IMR-90 (cell line): ENCODE results near the gene DYRK3. TPM values are rescaled to one million over a fixed set of nuclear protein-coding genes. Genes with fewer than 3 reads are reported as not detected.

Experiments
- ATAC-seq: fragments of 200-7000 bp; cut with Tn5 transposase; 2 replicates; pipeline ENCODE4 v1.9.1; 2020; ENCODE audit warnings: low read depth, mild to moderate bottlenecking, moderate library complexity
- BruUV-seq: library from RNA; stranded (reverse); fragments of 400-500 nt; replicated peaks from 2 replicates; lab custom pipeline; 2021; lab: Mats Ljungman, UMichigan
- CTCF ChIA-PET: fragments of 300-600 bp; formaldehyde crosslinking; extraction: SDS; loops from one replicate; lab custom pipeline; 2021; ENCODE audit warnings: antibody characterized with exemption; lab: Yijun Ruan, JAX
- POLR2A ChIA-PET: fragments of 300-600 bp; sonication (Branson Sonifier 250); formaldehyde crosslinking; loops from one replicate; lab custom pipeline; 2022; ENCODE audit warnings: antibody characterized with exemption; ENCODE audit not compliant: unreplicated experiment; lab: Charles Lee
- DNase-seq: peaks from one replicate; pipeline ENCODE4 v3.0.0; 2013
- H2AFZ ChIP-seq: replicated peaks from 2 replicates; pipeline ENCODE3; 2013; ENCODE audit warnings: low read length, mild to moderate bottlenecking; ENCODE audit not compliant: poor library complexity
- H2AK5ac ChIP-seq: 2 replicates; pipeline ENCODE4 v1.6.1; 2013; ENCODE audit warnings: low read depth, low read length, inconsistent platforms
- H2AK9ac ChIP-seq: replicated peaks from 2 replicates; pipeline ENCODE3; 2013; ENCODE audit warnings: mild to moderate bottlenecking, low read depth, low read length, moderate library complexity; ENCODE audit not compliant: poor library complexity
- H2BK120ac ChIP-seq: 2 replicates; pipeline ENCODE4 v1.6.1; 2013; ENCODE audit warnings: low read depth, low read length, inconsistent platforms
- H2BK15ac ChIP-seq: 3 replicates; pipeline ENCODE4 v1.6.1; 2013; ENCODE audit warnings: low read depth, low read length, inconsistent platforms
- H2BK20ac ChIP-seq: 2 replicates; pipeline ENCODE4 v1.6.1; 2013; ENCODE audit warnings: low read depth, mild to moderate bottlenecking, inconsistent platforms, low read length, moderate library complexity
- H2BK5ac ChIP-seq: 2 replicates; pipeline ENCODE4 v1.6.1; 2013; ENCODE audit warnings: mild to moderate bottlenecking, low read depth, low read length, inconsistent platforms; ENCODE audit not compliant: poor library complexity, severe bottlenecking
- H3K14ac ChIP-seq: replicated peaks from 2 replicates; pipeline ENCODE4 v1.6.1; 2013; ENCODE audit warnings: low read depth, low read length, inconsistent platforms
- H3K18ac ChIP-seq: 2 replicates; pipeline ENCODE4 v1.6.1; 2013; ENCODE audit warnings: low read depth, low read length, control low read depth
- H3K23ac ChIP-seq: 2 replicates; pipeline ENCODE4 v1.6.1; 2013; ENCODE audit warnings: low read depth, low read length, inconsistent platforms
- H3K27ac ChIP-seq: 2 replicates; pipeline ENCODE4 v1.5.1; 2013; ENCODE audit warnings: mild to moderate bottlenecking, control low read depth, low read length; ENCODE audit not compliant: insufficient read depth
- H3K27me3 ChIP-seq: 2 replicates; pipeline ENCODE4 v1.6.1; 2013; ENCODE audit warnings: low read length; ENCODE audit not compliant: control insufficient read depth, insufficient read depth
- H3K36me3 ChIP-seq: 2 replicates; pipeline ENCODE4 v1.6.1; 2013; ENCODE audit warnings: low read length, mixed read lengths; ENCODE audit not compliant: control insufficient read depth, insufficient read depth
- H3K4ac ChIP-seq: 2 replicates; pipeline ENCODE4 v1.6.1; 2013; ENCODE audit warnings: low read depth, low read length, inconsistent platforms
- H3K4me1 ChIP-seq: 2 replicates; pipeline ENCODE4 v1.6.1; 2013; ENCODE audit warnings: low read length, mixed read lengths; ENCODE audit not compliant: control insufficient read depth, insufficient read depth
- H3K4me2 ChIP-seq: 2 replicates; pipeline ENCODE4 v1.6.1; 2013; ENCODE audit warnings: low read depth, mild to moderate bottlenecking, control low read depth, low read length, moderate library complexity
- H3K4me3 ChIP-seq: 2 replicates; pipeline ENCODE4 v1.5.1; 2013; ENCODE audit warnings: low read depth, mild to moderate bottlenecking, control low read depth, low read length, moderate library complexity; ENCODE audit not compliant: insufficient read depth
- H3K56ac ChIP-seq: 2 replicates; pipeline ENCODE4 v1.6.1; 2013; ENCODE audit warnings: low read length, inconsistent platforms; ENCODE audit not compliant: insufficient read depth; ENCODE audit errors: extremely low read depth
- H3K79me1 ChIP-seq, 2 experiments: 2 replicates each; pipeline ENCODE4 v1.6.1; 2013; ENCODE audit warnings: low read length in 2 of 2, inconsistent platforms in 1 of 2, low read depth in 1 of 2
- H3K9ac ChIP-seq: 2 replicates; pipeline ENCODE4 v1.6.1; 2013; ENCODE audit warnings: low read depth, low read length, control low read depth
- H3K9me1 ChIP-seq: 2 replicates; pipeline ENCODE4 v1.6.1; 2013; ENCODE audit warnings: low read length, inconsistent platforms; ENCODE audit not compliant: insufficient read depth
- H3K9me3 ChIP-seq: 2 replicates; pipeline ENCODE4 v1.6.1; 2013; ENCODE audit warnings: low read length; ENCODE audit not compliant: control insufficient read depth, insufficient read depth
- H4K20me1 ChIP-seq: 2 replicates; pipeline ENCODE4 v1.6.1; 2013; ENCODE audit warnings: low read length, inconsistent platforms; ENCODE audit not compliant: insufficient read depth
- H4K5ac ChIP-seq: 2 replicates; pipeline ENCODE4 v1.6.1; 2013; ENCODE audit warnings: mild to moderate bottlenecking, low read depth, low read length, control low read depth
- H4K8ac ChIP-seq, 2 experiments: 2 replicates each; pipeline ENCODE4 v1.6.1; 2013; ENCODE audit warnings: low read depth in 2 of 2, low read length in 2 of 2, control low read depth in 1 of 2, inconsistent platforms in 1 of 2
- H4K91ac ChIP-seq: 2 replicates; pipeline ENCODE4 v1.6.1; 2013; ENCODE audit warnings: low read depth, low read length, inconsistent platforms; ENCODE audit not compliant: insufficient read depth
- RFX5 ChIP-seq: IDR thresholded peaks from 2 replicates; pipeline ENCODE4 v1.8.0; 2012; ENCODE audit warnings: low read depth, mild to moderate bottlenecking, low read length, moderate library complexity
- WGBS, 2 experiments: methylation state at CpG; one replicate each; pipeline versions ENCODE4 v1.1.5 to v1.1.7; 2013; ENCODE audit warnings: missing lambda C conversion rate in 2 of 2; ENCODE audit not compliant: insufficient read length in 1 of 2; ENCODE audit errors: extremely low coverage in 2 of 2; 5-methylcytosine and 5-hydroxymethylcytosine counted together
- dilution Hi-C: fragments of 300-500 bp; cut with HindIII; formaldehyde crosslinking; loops from one replicate; pipeline ENCODE4 v1.14.3; 2018; ENCODE audit warnings: low sequenced_read_pairs; ENCODE audit not compliant: unreplicated experiment
- in situ Hi-C: fragments of 300-500 bp; cut with MboI; formaldehyde crosslinking; loops from 3 replicates; pipeline ENCODE4 v1.14.3; 2019; ENCODE audit warnings: low sequenced_read_pairs, inconsistent platforms, mixed read lengths
- intact Hi-C: fragments of 100-400 bp; cut with micrococcal nuclease; formaldehyde crosslinking; loops from 2 replicates; pipeline ENCODE4 v1.10.0; 2022
- polyA plus RNA-seq, 3 experiments: library from polyadenylated mRNA; depleted of rRNA; stranded (reverse); fragments of >200 nt; gene quantifications; 2 replicates each; pipeline ENCODE4 v1.2.3, GENCODE V29; 2012; ENCODE audit warnings: low replicate concordance in 1 of 3
- total RNA-seq: library from RNA; depleted of rRNA; stranded (reverse); fragments of >200 nt; gene quantifications from 2 replicates; pipeline ENCODE4 v1.2.3, GENCODE V29; 2012

Gene DYRK3
- total and polyA plus RNA-seq, 2 of the 4 experiments (the other 2 are of a cell fraction) = 5.5 to 22.0 TPM

DNA sequence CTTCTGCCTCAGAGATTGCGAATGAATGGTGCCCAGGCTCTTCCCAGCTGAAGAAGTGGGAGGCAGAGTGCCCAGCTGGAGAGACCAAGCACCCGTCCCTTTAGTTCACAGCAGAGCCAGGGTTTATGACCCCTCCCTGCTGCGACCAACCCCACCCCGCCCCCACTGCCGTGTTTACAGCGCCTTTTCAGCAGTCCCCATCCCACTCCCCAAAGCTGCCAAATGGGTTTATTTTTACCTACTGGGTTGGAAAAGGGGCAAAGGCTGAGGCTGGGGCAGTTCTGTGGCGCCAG lies 23.6 kb downstream of the DYRK3 start:
- H3K4me1 ChIP-seq = peaks cover 2% of the 10 kb centered on the region; the same call in 1 of the 2 replicates
- no peak overlapping the region; the same call in 1 of the 2 replicates for H3K23ac ChIP-seq
- DNase-seq = no peak
- BruUV-seq = no TSS peak
- TF ChIP-seq RFX5 = no peak
- no peak overlapping the region for H3K56ac ChIP-seq
- no peak overlapping the region for H2AK9ac ChIP-seq
- H4K8ac ChIP-seq = no peak overlapping the region
- H2BK15ac ChIP-seq = no peak overlapping the region
- no peak overlapping the region for H3K9ac ChIP-seq
- no peak overlapping the region for H3K14ac ChIP-seq
- peaks cover 3% of the 10 kb centered on the region; the same call in 1 of the 2 replicates for H4K20me1 ChIP-seq
- no peak overlapping the region for H3K4me2 ChIP-seq
- no peaks in the 10 kb centered on the region for H3K9me1 ChIP-seq
- no peak overlapping the region for H3K18ac ChIP-seq
- peak overlapping the region; percentile 72; the same call in 1 of the 2 replicates for H2AK5ac ChIP-seq
- dilution Hi-C loops = no loop called here
- H3K36me3 ChIP-seq = no peaks in the 10 kb centered on the region
- no peak overlapping the region for H4K5ac ChIP-seq
- CTCF ChIA-PET = interaction anchor here (1.0 kb wide), 1 partner anchor 11 kb away, joined by 3 read pairs; no protein-coding TSS in a partner anchor
- no peak for ATAC-seq
- H2AFZ ChIP-seq = no peak overlapping the region
- POLR2A ChIA-PET = no interaction called here
- H3K27ac ChIP-seq = no peak overlapping the region
- no peak overlapping the region for H2BK20ac ChIP-seq
- no peak overlapping the region for H2BK5ac ChIP-seq
- no peak overlapping the region for H4K91ac ChIP-seq
- H3K4me3 ChIP-seq = no peak overlapping the region
- no peak overlapping the region for H3K4ac ChIP-seq
- H3K27me3 ChIP-seq = peaks cover 23% of the 10 kb centered on the region
- no peak overlapping the region for H2BK120ac ChIP-seq
- 60% methylated on average over 1 of the region's 7 CpGs; no CpG with 5 or more reads in 1 of the 2 experiments for WGBS, 2 experiments
- H3K9me3 ChIP-seq = peaks cover 2% of the 10 kb centered on the region; the same call in 1 of the 2 replicates
- in situ Hi-C loops = no loop called here
- intact Hi-C loops = no loop called here
- H3K79me1 ChIP-seq = no peaks in the 10 kb centered on the region
